ENCODE data around the gene GAS7. TPM values are rescaled to one million over a fixed set of nuclear protein-coding genes. Genes with fewer than 3 reads are reported as not detected.

The GAS7 gene
- total RNA-seq, 1 experiment from 2014 or later, result 4.1 TPM

DNA sequence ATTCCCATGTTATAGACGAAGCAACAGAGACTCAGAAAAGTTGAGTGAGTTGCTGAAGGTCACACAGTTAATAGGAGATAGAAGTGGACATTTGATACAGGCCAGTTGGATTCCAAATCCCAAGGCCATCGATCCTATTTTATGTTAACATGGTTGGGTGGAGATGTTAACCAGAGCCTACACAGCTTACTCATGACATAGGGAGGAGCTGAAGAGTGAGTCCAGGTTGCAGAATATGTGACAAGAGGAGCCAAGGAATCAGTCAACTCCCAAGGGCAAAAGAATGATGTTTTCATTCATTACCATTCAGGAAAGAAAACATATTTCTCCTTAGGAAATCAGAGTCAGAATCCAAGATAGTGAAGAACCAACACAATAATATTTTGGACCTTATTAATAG, 40.3 kb upstream of the GAS7 start:
- no peaks in the 10 kb centered on the region for H3K36me3 ChIP-seq (ENCODE audit: control insufficient read depth in 1 of 2, insufficient read depth in 2 of 2, low read length in 2 of 2)
- DNase-seq (ENCODE audit: low read depth, low spot score) (no peak), ATAC-seq (no peak)
- ChIA-PET POLR2A (no interaction called here), RAD21 (ENCODE audit: low non-redundant PET in 1 of 2, low total read pairs in 2 of 2, uncharacterized antibody in 2 of 2, unreplicated experiment in 2 of 2) (no interaction called here), CTCF (interaction anchor here (3.2 kb wide), 1 partner anchor 12 kb away, joined by 9 read pairs; no protein-coding TSS in a partner anchor)
- H2AFZ ChIP-seq (ENCODE audit: low read depth, low read length, poor library complexity, severe bottlenecking), result no peak overlapping the region
- no TSS peak for BruUV-seq (replicated peaks)
- H3K27ac ChIP-seq (ENCODE audit: low read depth, low read length), result no peak overlapping the region
- no peaks in the 10 kb centered on the region for H3K79me2 ChIP-seq (ENCODE audit: insufficient read depth, low read length)
- no peaks in the 10 kb centered on the region for H3K27me3 ChIP-seq (ENCODE audit: insufficient read depth, low read length)
- no peaks in the 10 kb centered on the region for H3K4me1 ChIP-seq (ENCODE audit: control insufficient read depth in 1 of 2, insufficient read depth in 2 of 2, low read length in 2 of 2)
- H3K9ac ChIP-seq (ENCODE audit: low read length), result no peak overlapping the region
- intact Hi-C loops (cut with micrococcal nuclease), result no loop called here
- no peaks in the 10 kb centered on the region for H4K20me1 ChIP-seq (ENCODE audit: insufficient read depth)
- TF ChIP-seq, protein P1, sequence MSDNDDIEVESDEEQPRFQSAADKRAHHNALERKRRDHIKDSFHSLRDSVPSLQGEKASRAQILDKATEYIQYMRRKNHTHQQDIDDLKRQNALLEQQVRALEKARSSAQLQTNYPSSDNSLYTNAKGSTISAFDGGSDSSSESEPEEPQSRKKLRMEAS (IDR thresholded peaks at IDR 0.05), result no peak
- TF ChIP-seq, protein P2, sequence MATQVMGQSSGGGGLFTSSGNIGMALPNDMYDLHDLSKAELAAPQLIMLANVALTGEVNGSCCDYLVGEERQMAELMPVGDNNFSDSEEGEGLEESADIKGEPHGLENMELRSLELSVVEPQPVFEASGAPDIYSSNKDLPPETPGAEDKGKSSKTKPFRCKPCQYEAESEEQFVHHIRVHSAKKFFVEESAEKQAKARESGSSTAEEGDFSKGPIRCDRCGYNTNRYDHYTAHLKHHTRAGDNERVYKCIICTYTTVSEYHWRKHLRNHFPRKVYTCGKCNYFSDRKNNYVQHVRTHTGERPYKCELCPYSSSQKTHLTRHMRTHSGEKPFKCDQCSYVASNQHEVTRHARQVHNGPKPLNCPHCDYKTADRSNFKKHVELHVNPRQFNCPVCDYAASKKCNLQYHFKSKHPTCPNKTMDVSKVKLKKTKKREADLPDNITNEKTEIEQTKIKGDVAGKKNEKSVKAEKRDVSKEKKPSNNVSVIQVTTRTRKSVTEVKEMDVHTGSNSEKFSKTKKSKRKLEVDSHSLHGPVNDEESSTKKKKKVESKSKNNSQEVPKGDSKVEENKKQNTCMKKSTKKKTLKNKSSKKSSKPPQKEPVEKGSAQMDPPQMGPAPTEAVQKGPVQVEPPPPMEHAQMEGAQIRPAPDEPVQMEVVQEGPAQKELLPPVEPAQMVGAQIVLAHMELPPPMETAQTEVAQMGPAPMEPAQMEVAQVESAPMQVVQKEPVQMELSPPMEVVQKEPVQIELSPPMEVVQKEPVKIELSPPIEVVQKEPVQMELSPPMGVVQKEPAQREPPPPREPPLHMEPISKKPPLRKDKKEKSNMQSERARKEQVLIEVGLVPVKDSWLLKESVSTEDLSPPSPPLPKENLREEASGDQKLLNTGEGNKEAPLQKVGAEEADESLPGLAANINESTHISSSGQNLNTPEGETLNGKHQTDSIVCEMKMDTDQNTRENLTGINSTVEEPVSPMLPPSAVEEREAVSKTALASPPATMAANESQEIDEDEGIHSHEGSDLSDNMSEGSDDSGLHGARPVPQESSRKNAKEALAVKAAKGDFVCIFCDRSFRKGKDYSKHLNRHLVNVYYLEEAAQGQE (IDR thresholded peaks at IDR 0.05; ENCODE audit: low read depth), result no peak
- no peak for TF ChIP-seq ZFX (IDR thresholded peaks at IDR 0.05)
- TF ChIP-seq ELF1 (IDR thresholded peaks at IDR 0.05; ENCODE audit: borderline replicate concordance, low read depth), result no peak
- no peak for TF ChIP-seq ZNF274 (IDR thresholded peaks at IDR 0.05; ENCODE audit: low read depth, low read length)
- no peak for TF ChIP-seq EZH2phosphoT487 (IDR thresholded peaks at IDR 0.05; ENCODE audit: borderline replicate concordance)
- no peaks in the 10 kb centered on the region for H3K9me2 ChIP-seq (ENCODE audit: insufficient read depth)
- no peaks in the 10 kb centered on the region for H3K9me3 ChIP-seq (ENCODE audit: control insufficient read depth in 1 of 2, insufficient read depth in 1 of 2, low read depth in 1 of 2, low read length in 2 of 2)
- no peak overlapping the region for H3K4me3 ChIP-seq (replicated peaks in 1 of 2; ENCODE audit: low read depth in 1 of 2, low read length in 2 of 2)
- no peak overlapping the region for H3K4me2 ChIP-seq (ENCODE audit: low read length)

DNA sequence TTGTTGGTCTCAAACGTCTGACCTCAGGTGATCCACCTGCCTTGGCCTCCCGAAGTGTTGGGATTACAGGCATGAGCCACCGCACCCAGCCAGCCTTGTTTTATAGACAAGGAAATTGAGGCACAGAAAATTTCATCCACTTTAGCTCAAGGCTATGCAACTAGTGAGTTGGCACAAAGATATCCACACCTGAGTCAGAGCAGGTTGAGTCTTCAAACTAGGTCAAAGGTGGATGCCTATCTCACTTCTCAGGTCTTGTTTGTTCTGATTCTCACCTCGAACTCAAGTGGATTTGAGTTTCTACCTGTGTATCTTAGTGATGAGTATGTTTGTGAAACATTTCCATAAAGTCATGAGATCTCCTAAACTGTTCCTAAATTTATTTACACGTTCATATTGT, 35.6 kb upstream of the GAS7 start:
- H3K36me3 ChIP-seq (ENCODE audit: control insufficient read depth in 1 of 2, insufficient read depth in 2 of 2, low read length in 2 of 2), result no peaks in the 10 kb centered on the region
- H3K9me2 ChIP-seq (ENCODE audit: insufficient read depth), result no peaks in the 10 kb centered on the region
- no peak overlapping the region for H3K4me3 ChIP-seq (replicated peaks in 1 of 2; ENCODE audit: low read depth in 1 of 2, low read length in 2 of 2)
- no peak overlapping the region for H2AFZ ChIP-seq (ENCODE audit: low read depth, low read length, poor library complexity, severe bottlenecking)
- intact Hi-C loops (cut with micrococcal nuclease), result no loop called here
- ChIA-PET CTCF (interaction anchor here (0.9 kb wide), 1 partner anchor 305 kb away, joined by 3 read pairs; no protein-coding TSS in a partner anchor), RAD21 (ENCODE audit: low non-redundant PET in 1 of 2, low total read pairs in 2 of 2, uncharacterized antibody in 2 of 2, unreplicated experiment in 2 of 2) (no interaction called here), POLR2A (no interaction called here)
- H3K79me2 ChIP-seq (ENCODE audit: insufficient read depth, low read length), result no peaks in the 10 kb centered on the region
- DNase-seq (ENCODE audit: low read depth, low spot score) (no peak), ATAC-seq (no peak)
- H3K9me3 ChIP-seq (ENCODE audit: control insufficient read depth in 1 of 2, insufficient read depth in 1 of 2, low read depth in 1 of 2, low read length in 2 of 2), result no peaks in the 10 kb centered on the region
- no peaks in the 10 kb centered on the region for H3K27me3 ChIP-seq (ENCODE audit: insufficient read depth, low read length)
- no peak overlapping the region for H3K27ac ChIP-seq (ENCODE audit: low read depth, low read length)
- no peaks in the 10 kb centered on the region for H3K4me1 ChIP-seq (ENCODE audit: control insufficient read depth in 1 of 2, insufficient read depth in 2 of 2, low read length in 2 of 2)
- TF ChIP-seq, protein P3, sequence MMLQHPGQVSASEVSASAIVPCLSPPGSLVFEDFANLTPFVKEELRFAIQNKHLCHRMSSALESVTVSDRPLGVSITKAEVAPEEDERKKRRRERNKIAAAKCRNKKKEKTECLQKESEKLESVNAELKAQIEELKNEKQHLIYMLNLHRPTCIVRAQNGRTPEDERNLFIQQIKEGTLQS (IDR thresholded peaks at IDR 0.05), result no peak
- H3K9ac ChIP-seq (ENCODE audit: low read length), result no peak overlapping the region
- BruUV-seq (replicated peaks), result no TSS peak
- H3K4me2 ChIP-seq (ENCODE audit: low read length), result no peak overlapping the region
- no peaks in the 10 kb centered on the region for H4K20me1 ChIP-seq (ENCODE audit: insufficient read depth)

Data from HCT116 (cell line).